Measurements from ENCODE around the gene SPINK6. TPM values are rescaled to one million over a fixed set of nuclear protein-coding genes. Genes with fewer than 3 reads are reported as not detected.

Gene SPINK6
- total RNA-seq, 1 donor from 2014 or later, result not detected

DNA sequence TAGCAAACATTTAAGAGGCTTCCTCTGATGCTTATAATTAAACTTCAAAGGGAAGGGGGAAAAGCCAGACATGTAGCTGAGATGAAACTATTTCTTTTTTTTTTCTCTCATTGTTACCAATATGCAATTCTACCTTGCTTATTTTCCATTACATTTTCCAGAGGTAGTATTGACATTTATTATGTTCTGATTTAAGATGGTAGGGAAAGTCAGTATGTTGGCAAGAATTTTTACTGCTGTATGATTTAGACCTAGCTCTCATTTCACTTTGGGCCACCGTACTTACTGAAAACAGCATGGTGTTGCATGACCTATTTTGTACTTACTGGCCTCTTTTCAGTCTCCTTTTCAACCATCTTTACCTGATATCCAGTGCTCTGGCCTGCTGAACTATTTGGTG, 9.6 kb upstream of the SPINK6 start:
- intact Hi-C loops (cut with micrococcal nuclease), result no loop called here
- Mint-ChIP-seq H3K36me3 (ENCODE audit: low read depth) (no peaks in the 10 kb centered on the region), H3K27ac (no peak overlapping the region), H3K27me3 (ENCODE audit: low read depth) (peaks cover 3% of the 10 kb centered on the region), H3K4me1 (ENCODE audit: low read depth) (peaks cover 3% of the 10 kb centered on the region), H3K9me3 (no peaks in the 10 kb centered on the region), H3K4me3 (ENCODE audit: low read depth) (no peak overlapping the region)
- no peak for DNase-seq (ENCODE audit: low spot score)

DNA sequence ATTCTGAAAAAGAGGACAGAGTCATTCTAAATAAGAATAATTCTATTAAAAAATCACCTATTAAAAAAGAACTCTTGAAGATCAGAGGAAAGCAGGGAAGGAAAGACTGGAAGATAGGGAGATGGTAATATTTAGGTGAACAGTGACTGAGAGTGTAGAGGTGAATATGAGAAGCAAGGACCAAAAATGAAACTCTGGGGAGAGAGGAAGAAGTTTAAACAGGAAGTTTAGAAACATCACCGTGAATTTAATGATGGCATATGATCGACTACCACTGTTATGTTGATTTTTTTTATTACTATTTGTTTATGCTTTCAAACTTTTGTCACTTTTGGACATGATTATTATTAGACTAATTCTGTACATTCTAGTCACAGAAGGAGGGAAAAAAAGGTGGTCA, 1.7 kb upstream of the SPINK6 start:
- Mint-ChIP-seq H3K27me3 (ENCODE audit: low read depth) (peaks cover 4% of the 10 kb centered on the region), H3K4me1 (ENCODE audit: low read depth) (no peaks in the 10 kb centered on the region), H3K27ac (no peak overlapping the region), H3K36me3 (ENCODE audit: low read depth) (no peaks in the 10 kb centered on the region), H3K4me3 (ENCODE audit: low read depth) (no peak overlapping the region), H3K9me3 (no peaks in the 10 kb centered on the region)
- no peak for DNase-seq (ENCODE audit: low spot score)
- intact Hi-C loops (cut with micrococcal nuclease), result no loop called here

DNA sequence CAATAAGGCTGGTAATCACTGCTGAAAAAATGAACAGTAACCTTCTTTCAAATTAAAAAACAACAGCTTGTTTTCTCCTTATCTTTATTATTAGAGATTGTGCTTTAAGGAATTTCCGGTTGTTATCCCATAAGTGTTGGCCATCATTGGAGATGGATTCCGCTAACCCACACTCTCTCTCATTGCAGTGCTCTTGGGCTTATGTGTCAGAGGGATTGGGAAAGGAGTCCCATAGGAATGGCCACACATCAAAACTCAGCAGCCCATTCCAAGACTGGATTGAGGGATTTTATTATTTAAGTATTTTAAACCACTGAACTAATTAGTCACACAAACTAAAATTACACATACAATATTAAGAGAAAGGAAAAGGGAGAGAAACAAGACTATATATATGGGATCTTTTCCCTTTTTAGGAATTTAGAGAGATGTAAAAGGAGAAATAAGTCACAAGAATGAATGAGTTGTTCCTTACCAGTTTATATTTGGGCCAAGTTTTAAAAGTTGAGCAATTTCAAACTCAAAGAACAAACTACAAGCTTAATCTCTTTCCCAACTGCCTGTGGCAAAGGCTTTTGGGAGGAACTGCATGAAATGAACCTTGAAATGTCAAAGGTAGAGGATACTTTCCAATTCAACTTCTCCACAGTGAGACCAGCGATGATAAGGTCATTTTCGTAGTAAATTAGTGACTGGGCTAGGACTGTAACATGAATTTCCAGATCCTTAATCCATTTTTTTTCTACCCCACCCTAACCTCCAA, 2.4 kb downstream of the SPINK6 start:
- Mint-ChIP-seq H3K4me3 (ENCODE audit: low read depth) (no peak overlapping the region), H3K27ac (no peak overlapping the region), H3K4me1 (ENCODE audit: low read depth) (no peaks in the 10 kb centered on the region), H3K27me3 (ENCODE audit: low read depth) (no peaks in the 10 kb centered on the region), H3K36me3 (ENCODE audit: low read depth) (no peaks in the 10 kb centered on the region), H3K9me3 (no peaks in the 10 kb centered on the region)
- intact Hi-C loops (cut with micrococcal nuclease), result no loop called here
- no peak for DNase-seq (ENCODE audit: low spot score)

DNA sequence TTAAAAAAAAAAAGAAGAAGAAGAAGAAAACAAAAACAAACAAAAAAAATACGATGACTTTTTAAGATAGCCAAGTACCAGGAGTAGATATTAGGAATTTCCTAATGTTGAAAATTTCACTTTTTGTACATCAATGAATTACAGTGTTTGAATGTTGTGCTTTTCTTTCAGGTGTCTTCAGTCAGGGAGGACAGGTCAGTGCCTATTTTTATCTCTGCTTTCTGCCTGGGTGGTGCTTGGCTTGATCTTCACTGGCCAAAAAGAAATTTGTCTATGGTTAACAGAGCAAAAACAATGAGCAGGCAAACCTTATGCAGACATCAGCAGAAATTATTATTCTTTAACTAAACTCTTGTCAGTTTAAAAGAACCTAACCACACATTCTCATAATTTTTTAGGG, 3.0 kb downstream of the SPINK6 start:
- H3K27me3 Mint-ChIP-seq (ENCODE audit: low read depth), result no peaks in the 10 kb centered on the region

DNA sequence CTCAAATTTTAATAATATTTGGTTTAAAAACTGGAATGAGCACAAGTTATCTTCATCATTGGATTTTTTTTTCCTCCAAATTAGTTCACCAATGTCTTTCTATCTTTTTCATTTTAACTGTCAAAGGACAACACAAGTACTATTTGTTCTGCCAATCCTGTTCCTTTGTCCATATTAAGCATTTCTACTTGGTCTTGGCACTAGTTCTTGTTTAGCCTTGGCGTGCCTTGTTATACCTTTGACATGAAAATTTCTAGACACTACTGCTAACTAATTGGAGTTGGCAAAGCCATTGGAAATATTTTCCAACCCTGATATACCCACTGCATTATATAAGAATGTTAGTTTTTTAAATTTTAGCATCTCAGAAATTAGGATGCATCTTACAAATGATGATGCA, 3.8 kb downstream of the SPINK6 start:
- DNase-seq (ENCODE audit: low spot score), result no peak
- peaks cover 3% of the 10 kb centered on the region for H3K27me3 Mint-ChIP-seq (ENCODE audit: low read depth)
- no peaks in the 10 kb centered on the region for H3K4me1 Mint-ChIP-seq (ENCODE audit: low read depth)
- H3K9me3 Mint-ChIP-seq, result no peaks in the 10 kb centered on the region
- H3K36me3 Mint-ChIP-seq (ENCODE audit: low read depth), result no peaks in the 10 kb centered on the region
- intact Hi-C loops (cut with micrococcal nuclease), result no loop called here
- H3K27ac Mint-ChIP-seq, result no peak overlapping the region
- no peak overlapping the region for H3K4me3 Mint-ChIP-seq (ENCODE audit: low read depth)

More for the DNA sequence above, 3.0 kb downstream of the SPINK6 start:
- no peak overlapping the region for H3K4me3 Mint-ChIP-seq (ENCODE audit: low read depth)
- no peaks in the 10 kb centered on the region for H3K36me3 Mint-ChIP-seq (ENCODE audit: low read depth)
- intact Hi-C loops (cut with micrococcal nuclease), result no loop called here
- H3K4me1 Mint-ChIP-seq (ENCODE audit: low read depth), result no peaks in the 10 kb centered on the region
- no peak overlapping the region for H3K27ac Mint-ChIP-seq
- no peaks in the 10 kb centered on the region for H3K9me3 Mint-ChIP-seq
- DNase-seq (ENCODE audit: low spot score), result no peak

DNA sequence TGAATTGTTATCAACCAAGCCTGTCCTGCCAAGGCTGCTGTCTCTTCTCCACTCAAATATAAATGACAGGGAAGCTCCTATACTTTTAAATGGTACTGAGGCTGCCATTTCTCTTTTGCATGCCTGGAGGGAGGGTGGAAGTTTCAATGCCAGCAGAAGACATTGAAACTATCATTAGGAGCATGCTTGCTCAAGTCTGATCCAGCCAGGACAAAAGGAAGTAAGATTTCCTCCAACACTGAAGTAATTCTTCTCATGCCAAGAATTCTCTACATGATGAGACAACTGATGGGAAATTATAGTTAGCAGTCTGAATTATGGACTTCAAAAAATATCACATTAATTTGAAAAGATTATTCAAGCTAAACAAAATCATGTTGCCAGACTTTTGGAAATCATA, 5.4 kb downstream of the SPINK6 start:
- H3K4me1 Mint-ChIP-seq (ENCODE audit: low read depth), result no peaks in the 10 kb centered on the region
- H3K27ac Mint-ChIP-seq, result no peak overlapping the region
- DNase-seq (ENCODE audit: low spot score), result no peak
- no peaks in the 10 kb centered on the region for H3K9me3 Mint-ChIP-seq
- intact Hi-C loops (cut with micrococcal nuclease), result no loop called here
- no peak overlapping the region for H3K4me3 Mint-ChIP-seq (ENCODE audit: low read depth)
- peaks cover 4% of the 10 kb centered on the region for H3K27me3 Mint-ChIP-seq (ENCODE audit: low read depth)
- no peaks in the 10 kb centered on the region for H3K36me3 Mint-ChIP-seq (ENCODE audit: low read depth)

DNA sequence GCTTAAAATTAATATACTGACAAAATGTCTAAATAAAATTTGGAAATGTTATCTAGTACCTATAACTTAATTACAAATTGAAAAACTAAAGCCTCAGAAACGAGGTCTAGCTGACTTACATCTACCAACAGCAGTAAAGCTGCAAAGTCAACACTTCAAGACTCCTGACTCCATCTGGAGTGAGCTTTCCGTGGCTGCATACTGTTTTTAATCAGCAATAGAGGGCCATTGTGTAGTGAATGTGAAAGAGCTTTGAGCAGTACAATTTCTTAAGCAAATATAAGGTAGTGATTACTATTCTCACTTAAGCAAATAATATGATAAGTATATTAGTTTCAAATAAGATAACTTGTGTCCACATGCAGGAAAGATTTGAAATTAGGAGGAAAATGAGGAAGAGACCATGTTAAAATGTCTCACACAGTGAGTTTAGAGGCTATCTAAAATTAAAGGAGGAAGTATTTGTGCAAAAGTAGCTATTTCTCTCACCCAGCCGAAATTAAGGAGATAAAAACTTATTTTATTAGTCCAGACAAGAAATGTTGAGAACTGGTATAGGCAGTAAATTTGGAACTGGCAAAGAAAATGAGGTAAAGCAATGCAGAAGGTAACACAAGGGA, 6.4 kb downstream of the SPINK6 start:
- intact Hi-C loops (cut with micrococcal nuclease), result no loop called here
- no peak overlapping the region for H3K4me3 Mint-ChIP-seq (ENCODE audit: low read depth)

DNA sequence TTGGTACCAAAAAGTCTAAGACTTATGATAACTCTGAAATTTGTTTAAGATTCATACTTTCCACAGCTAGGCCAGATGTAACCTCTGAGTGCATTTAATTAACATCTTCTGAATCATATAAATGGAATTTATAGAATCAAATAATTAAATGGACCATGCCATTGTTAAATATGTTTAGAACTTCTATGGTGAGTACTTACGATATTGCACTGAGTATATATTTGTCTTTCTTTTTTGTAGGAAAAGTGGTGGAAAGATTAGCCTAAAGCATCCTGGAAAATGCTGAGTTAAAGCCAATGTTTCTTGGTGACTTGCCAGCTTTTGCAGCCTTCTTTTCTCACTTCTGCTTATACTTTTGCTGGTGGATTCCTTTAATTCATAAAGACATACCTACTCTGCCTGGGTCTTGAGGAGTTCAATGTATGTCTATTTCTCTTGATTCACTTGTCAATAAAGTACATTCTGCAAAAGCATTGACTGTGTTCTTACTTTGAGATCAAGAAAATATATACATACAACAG, 11.9 kb downstream of the SPINK6 start:
- Mint-ChIP-seq H3K27ac (no peak overlapping the region), H3K9me3 (no peaks in the 10 kb centered on the region), H3K36me3 (ENCODE audit: low read depth) (no peaks in the 10 kb centered on the region), H3K27me3 (ENCODE audit: low read depth) (peaks cover 4% of the 10 kb centered on the region), H3K4me3 (ENCODE audit: low read depth) (no peak overlapping the region), H3K4me1 (ENCODE audit: low read depth) (no peaks in the 10 kb centered on the region)
- intact Hi-C loops (cut with micrococcal nuclease), result no loop called here
- no peak for DNase-seq (ENCODE audit: low spot score)

More for the DNA sequence above, 6.4 kb downstream of the SPINK6 start:
- no peaks in the 10 kb centered on the region for H3K4me1 Mint-ChIP-seq (ENCODE audit: low read depth)
- no peak overlapping the region for H3K27ac Mint-ChIP-seq
- peaks cover 4% of the 10 kb centered on the region for H3K27me3 Mint-ChIP-seq (ENCODE audit: low read depth)
- no peaks in the 10 kb centered on the region for H3K36me3 Mint-ChIP-seq (ENCODE audit: low read depth)
- DNase-seq (ENCODE audit: low spot score), result no peak
- H3K9me3 Mint-ChIP-seq, result no peaks in the 10 kb centered on the region

DNA sequence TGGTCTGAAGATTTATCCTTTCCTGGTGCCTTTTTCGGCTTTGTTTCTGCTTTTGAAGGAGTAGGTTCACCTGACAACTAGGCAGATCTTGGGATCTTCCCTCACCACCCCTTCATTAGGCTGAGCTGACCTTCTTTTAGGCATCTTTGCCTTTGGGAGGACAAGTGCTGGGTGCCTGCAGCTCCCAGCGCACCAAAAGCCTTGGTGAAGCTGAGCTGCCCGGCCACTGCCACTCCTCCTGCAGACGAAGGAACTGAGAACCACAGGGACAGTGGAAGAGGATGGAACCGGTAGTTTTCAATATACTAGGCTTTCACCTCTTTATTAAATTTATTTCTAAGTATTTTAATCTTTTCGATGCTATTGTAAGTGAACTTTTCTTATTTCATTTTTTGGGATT, 18.7 kb downstream of the SPINK6 start:
- no peaks in the 10 kb centered on the region for H3K4me1 Mint-ChIP-seq (ENCODE audit: low read depth)
- no peaks in the 10 kb centered on the region for H3K9me3 Mint-ChIP-seq
- no peaks in the 10 kb centered on the region for H3K27me3 Mint-ChIP-seq (ENCODE audit: low read depth)
- intact Hi-C loops (cut with micrococcal nuclease), result no loop called here
- no peak overlapping the region for H3K4me3 Mint-ChIP-seq (ENCODE audit: low read depth)
- H3K36me3 Mint-ChIP-seq (ENCODE audit: low read depth), result no peaks in the 10 kb centered on the region
- no peak for DNase-seq (ENCODE audit: low spot score)
- H3K27ac Mint-ChIP-seq, result no peak overlapping the region

DNA sequence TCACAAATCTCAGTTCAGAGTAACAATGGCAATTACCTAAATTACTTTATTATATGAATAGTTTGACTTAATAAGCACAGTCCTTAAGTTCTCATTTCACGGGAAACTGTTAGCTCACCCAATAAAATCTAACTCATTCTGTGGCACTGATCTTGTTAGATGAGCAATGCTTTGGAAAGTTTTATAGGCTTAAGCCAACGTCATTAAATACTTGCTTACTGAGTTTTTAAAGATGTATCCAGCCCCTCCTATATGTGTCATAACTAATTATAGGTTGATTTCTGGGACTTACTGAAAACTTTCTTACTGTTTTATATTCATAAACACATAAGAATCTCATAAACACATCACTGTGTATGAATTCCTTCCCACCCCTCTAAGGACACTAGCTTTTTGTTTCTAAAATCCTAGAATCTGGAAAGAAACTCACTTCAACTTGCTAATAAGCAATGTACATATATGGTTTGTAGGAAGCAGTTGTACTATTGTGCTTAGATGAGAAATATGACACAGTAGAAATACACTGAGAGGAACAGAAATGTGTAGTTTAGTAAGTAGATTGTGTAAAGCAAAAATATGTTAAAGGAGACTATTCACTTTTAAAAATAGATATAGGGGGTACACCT, 21.4 kb downstream of the SPINK6 start:
- H3K27me3 Mint-ChIP-seq (ENCODE audit: low read depth), result no peaks in the 10 kb centered on the region
- no peaks in the 10 kb centered on the region for H3K36me3 Mint-ChIP-seq (ENCODE audit: low read depth)
- intact Hi-C loops (cut with micrococcal nuclease), result no loop called here
- no peaks in the 10 kb centered on the region for H3K9me3 Mint-ChIP-seq
- no peak for DNase-seq (ENCODE audit: low spot score)
- H3K4me3 Mint-ChIP-seq (ENCODE audit: low read depth), result no peak overlapping the region
- no peaks in the 10 kb centered on the region for H3K4me1 Mint-ChIP-seq (ENCODE audit: low read depth)
- H3K27ac Mint-ChIP-seq, result no peak overlapping the region

DNA sequence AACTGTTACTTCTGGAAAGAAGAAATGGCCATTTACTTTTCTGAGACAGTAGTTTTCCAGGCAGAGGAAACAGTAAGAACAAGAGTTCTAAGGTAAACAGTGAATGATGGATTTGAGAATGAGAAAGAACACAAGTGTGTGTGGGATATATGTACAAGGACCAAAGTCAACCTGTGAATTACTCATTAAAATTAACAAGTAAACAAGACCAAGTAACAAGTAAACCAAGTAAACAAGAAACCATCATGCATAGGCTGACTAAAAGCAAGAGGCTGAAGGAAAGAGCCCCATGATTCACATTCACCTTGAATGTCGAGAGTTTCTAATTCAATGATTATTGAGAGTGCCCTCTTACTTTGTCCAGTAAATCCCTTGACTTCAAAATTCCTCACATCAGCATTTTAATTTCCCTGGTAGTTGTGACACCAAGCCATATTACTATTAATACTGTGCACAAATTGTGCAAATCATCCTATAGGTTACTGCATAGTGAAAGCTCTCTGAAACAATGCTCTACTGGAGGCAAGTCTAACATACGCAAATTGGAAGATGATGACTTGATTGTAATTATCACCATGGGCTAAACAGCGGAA, 25.6 kb downstream of the SPINK6 start:
- Mint-ChIP-seq H3K4me3 (ENCODE audit: low read depth) (no peak overlapping the region), H3K9me3 (no peaks in the 10 kb centered on the region), H3K27me3 (ENCODE audit: low read depth) (no peaks in the 10 kb centered on the region), H3K27ac (no peak overlapping the region), H3K4me1 (ENCODE audit: low read depth) (no peaks in the 10 kb centered on the region), H3K36me3 (ENCODE audit: low read depth) (no peaks in the 10 kb centered on the region)
- DNase-seq (ENCODE audit: low spot score), result no peak
- intact Hi-C loops (cut with micrococcal nuclease), result no loop called here

DNA sequence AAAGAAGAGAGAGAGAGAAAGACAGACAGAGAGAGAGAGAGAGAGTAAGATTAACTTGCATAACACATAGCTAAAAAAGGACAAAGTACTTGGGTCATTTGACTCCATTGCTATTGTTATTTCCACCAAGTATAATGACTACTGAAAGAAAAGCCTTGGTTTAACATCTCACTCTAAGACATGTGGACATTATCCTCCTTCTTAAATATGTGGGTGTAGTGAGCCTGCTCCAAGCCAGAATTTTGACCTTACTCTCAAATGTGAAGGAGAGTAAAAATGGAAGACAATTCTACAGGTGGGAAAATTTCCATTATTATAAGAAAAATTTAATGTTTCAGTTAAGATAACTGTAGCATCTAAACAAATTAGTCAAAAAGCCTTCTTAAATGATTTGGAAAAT, 27.0 kb downstream of the SPINK6 start:
- Mint-ChIP-seq H3K4me3 (ENCODE audit: low read depth) (no peak overlapping the region), H3K27me3 (ENCODE audit: low read depth) (no peaks in the 10 kb centered on the region), H3K36me3 (ENCODE audit: low read depth) (no peaks in the 10 kb centered on the region), H3K9me3 (no peaks in the 10 kb centered on the region), H3K4me1 (ENCODE audit: low read depth) (no peaks in the 10 kb centered on the region), H3K27ac (no peak overlapping the region)
- intact Hi-C loops (cut with micrococcal nuclease), result no loop called here
- no peak for DNase-seq (ENCODE audit: low spot score)

DNA sequence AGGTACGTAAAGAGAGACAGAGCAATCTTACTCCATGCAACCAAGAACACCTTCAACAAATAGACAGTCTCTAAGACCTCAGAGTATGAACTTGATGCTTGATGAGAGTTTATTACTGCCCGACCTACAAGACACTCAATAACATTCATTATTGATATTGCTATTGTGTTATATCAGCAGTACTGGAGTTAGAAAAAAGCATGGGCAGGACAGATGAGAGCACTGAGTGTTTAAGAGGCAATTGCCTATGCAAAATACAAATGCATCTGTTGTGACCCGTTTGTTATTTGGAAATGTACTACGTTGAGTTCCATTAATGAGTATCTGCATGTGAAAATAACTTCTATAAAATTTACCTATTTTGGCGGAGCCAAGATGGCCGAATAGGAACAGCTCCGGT, 27.4 kb downstream of the SPINK6 start:
- Mint-ChIP-seq H3K9me3 (no peaks in the 10 kb centered on the region), H3K27me3 (ENCODE audit: low read depth) (no peaks in the 10 kb centered on the region), H3K4me3 (ENCODE audit: low read depth) (no peak overlapping the region), H3K36me3 (ENCODE audit: low read depth) (no peaks in the 10 kb centered on the region), H3K27ac (no peak overlapping the region), H3K4me1 (ENCODE audit: low read depth) (no peaks in the 10 kb centered on the region)
- DNase-seq (ENCODE audit: low spot score), result no peak
- intact Hi-C loops (cut with micrococcal nuclease), result no loop called here
